ENCODE data around the gene FGFR2. TPM values are rescaled to one million over a fixed set of nuclear protein-coding genes. Genes with fewer than 3 reads are reported as not detected.
A peak's percentile ranks its signal among the peaks of the same experiment; 100 is the strongest.

Gene FGFR2
- total RNA-seq, 4 donors from 2014 or later: 22.5 to 58.0 (median 44.4) TPM

GRCh38 chr10:121531830-121532178 is 66.4 kb downstream of the FGFR2 start:
- intact Hi-C loops (cut with DNase I): no loop called here

GRCh38 chr10:121531076-121531829 is 67.0 kb downstream of the FGFR2 start:
- H3K27me3 ChIP-seq: no peaks in the 10 kb centered on the region
- no peak overlapping the region for H3K4me3 ChIP-seq
- peaks cover 6 to 87% (median 33%) of the 10 kb centered on the region in 3 donors for H3K4me1 ChIP-seq
- DNase-seq: no peak
- WGBS, 2 donors: 62 to 77% methylated on average over 13 of the region's 13 CpGs
- H3K36me3 ChIP-seq: no peaks in the 10 kb centered on the region
- H3K9me3 ChIP-seq: no peaks in the 10 kb centered on the region
- TF ChIP-seq CTCF (IDR thresholded peaks at IDR 0.05): no peak
- TF ChIP-seq POLR2A (IDR thresholded peaks at IDR 0.05): no peak
- H3K27ac ChIP-seq: peak overlapping the region in 1 of 4 donors; percentile 49
- intact Hi-C loops (cut with DNase I): no loop called here

More at GRCh38 chr10:121531830-121532178, 66.4 kb downstream of the FGFR2 start:
- no peaks in the 10 kb centered on the region for H3K36me3 ChIP-seq
- 69 to 87% methylated on average over 9 to 11 of the region's 11 CpGs for WGBS, 2 donors
- no peaks in the 10 kb centered on the region for H3K9me3 ChIP-seq
- H3K4me1 ChIP-seq: peaks cover 6 to 87% (median 32%) of the 10 kb centered on the region in 3 donors
- H3K27ac ChIP-seq: peak overlapping the region in 1 of 4 donors; percentile 49
- H3K4me3 ChIP-seq: no peak overlapping the region
- no peak for DNase-seq
- H3K27me3 ChIP-seq: no peaks in the 10 kb centered on the region
- no peak for TF ChIP-seq POLR2A (IDR thresholded peaks at IDR 0.05)
- TF ChIP-seq CTCF (IDR thresholded peaks at IDR 0.05): no peak

- no peak for DNase-seq
- intact Hi-C loops (cut with DNase I): no loop called here
- H3K27ac ChIP-seq: peak overlapping the region in 1 of 4 donors; percentile 49
- H3K4me1 ChIP-seq: peaks cover 6 to 87% (median 34%) of the 10 kb centered on the region in 3 donors
- H3K4me3 ChIP-seq: no peak overlapping the region
- TF ChIP-seq POLR2A (IDR thresholded peaks at IDR 0.05): no peak
- TF ChIP-seq CTCF (IDR thresholded peaks at IDR 0.05): no peak
- no peaks in the 10 kb centered on the region for H3K27me3 ChIP-seq
- H3K9me3 ChIP-seq: no peaks in the 10 kb centered on the region
- WGBS, 2 donors: 61 to 81% methylated on average over 6 of the region's 7 CpGs
- no peaks in the 10 kb centered on the region for H3K36me3 ChIP-seq
Measured at GRCh38 chr10:121530481-121531075, 67.7 kb downstream of the FGFR2 start.

- no peak for DNase-seq
- H3K27ac ChIP-seq: peak overlapping the region; percentile 75 to 90 (median 87)
- 52 to 54% methylated on average over 4 to 6 of the region's 6 CpGs for WGBS, 2 donors
Measured at GRCh38 chr10:121527690-121528089, 70.6 kb downstream of the FGFR2 start.

More at GRCh38 chr10:121527690-121528089, 70.6 kb downstream of the FGFR2 start:
- Histone ChIP-seq H3K9me3 (no peaks in the 10 kb centered on the region), H3K27me3 (no peaks in the 10 kb centered on the region), H3K4me3 (no peak overlapping the region), H3K36me3 (no peaks in the 10 kb centered on the region), H3K4me1 (peaks cover 15 to 97% (median 46%) of the 10 kb centered on the region in 3 donors)
- intact Hi-C loops (cut with DNase I): no loop called here
- TF ChIP-seq CTCF (IDR thresholded peaks at IDR 0.05): no peak
- no peak for TF ChIP-seq POLR2A (IDR thresholded peaks at IDR 0.05)
